CD4-positive, CD25-positive, alpha-beta regulatory T cell (primary cell): Measurements from ENCODE around the gene SEPTIN7. TPM values are rescaled to one million over a fixed set of nuclear protein-coding genes. Genes with fewer than 3 reads are reported as not detected.

Source experiments
- ATAC-seq, 2 donors: fragments of 150-1000 bp; cut with Tn5 transposase; one replicate each; pipeline ENCODE4 v1.10.0; 2021; ENCODE audit warnings: low read depth in 2 of 2, moderate number of reproducible peaks in 2 of 2, moderate library complexity in 1 of 2
- DNase-seq, 3 donors: peaks; one replicate each; pipeline versions ENCODE4 v3.0.0 to v3.0.0-alpha.2; 2012 to 2022; ENCODE audit warnings: mixed read lengths in 1 of 3
- H3K27ac ChIP-seq: one replicate; pipeline ENCODE4 v1.7.0; 2013; ENCODE audit warnings: mild to moderate bottlenecking, low read length; ENCODE audit not compliant: insufficient read depth, poor library complexity, severe bottlenecking
- H3K27me3 ChIP-seq: one replicate; pipeline ENCODE4 v1.7.0; 2013; ENCODE audit warnings: low read length; ENCODE audit not compliant: control insufficient read depth, insufficient read depth
- H3K36me3 ChIP-seq: one replicate; pipeline ENCODE4 v1.7.0; 2013; ENCODE audit warnings: mild to moderate bottlenecking, low read length, moderate library complexity; ENCODE audit not compliant: control insufficient read depth, insufficient read depth
- H3K4me1 ChIP-seq: 2 replicates; pipeline ENCODE4 v1.7.0; 2013; ENCODE audit warnings: mild to moderate bottlenecking, low read length; ENCODE audit not compliant: insufficient read depth, control insufficient read depth, poor library complexity, severe bottlenecking
- H3K4me3 ChIP-seq: one replicate; pipeline ENCODE4 v1.7.0; 2013; ENCODE audit warnings: low read depth, mild to moderate bottlenecking, low read length, moderate library complexity
- H3K9me3 ChIP-seq, 2 experiments: 1 replicate in 1 of 2; 2 replicates in 1 of 2; pipeline ENCODE4 v1.7.0; 2013; ENCODE audit warnings: low read length in 2 of 2, mild to moderate bottlenecking in 1 of 2, moderate library complexity in 1 of 2; ENCODE audit not compliant: control insufficient read depth in 2 of 2
- H3K27ac Mint-ChIP-seq, 3 donors: one replicate each; pipeline ENCODE4 v1.8.0; 2020 to 2022; ENCODE audit warnings: mild to moderate bottlenecking in 3 of 3, mixed read lengths in 3 of 3, moderate library complexity in 2 of 3
- H3K27me3 Mint-ChIP-seq: one replicate; pipeline ENCODE4 v1.8.0; 2022; ENCODE audit warnings: mild to moderate bottlenecking, mixed read lengths
- H3K36me3 Mint-ChIP-seq: one replicate; pipeline ENCODE4 v1.8.0; 2020; ENCODE audit warnings: mixed read lengths
- H3K4me1 Mint-ChIP-seq, 4 donors: one replicate each; pipeline ENCODE4 v1.8.0; 2020 to 2022; ENCODE audit warnings: mixed read lengths in 4 of 4, mild to moderate bottlenecking in 1 of 4
- H3K4me3 Mint-ChIP-seq, 4 donors: one replicate each; pipeline ENCODE4 v1.8.0; 2020 to 2022; ENCODE audit warnings: mild to moderate bottlenecking in 4 of 4, mixed read lengths in 4 of 4, moderate library complexity in 3 of 4
- H3K9me3 Mint-ChIP-seq, 7 donors: one replicate each; pipeline ENCODE4 v1.8.0; 2020 to 2022; ENCODE audit warnings: mixed read lengths in 7 of 7, mild to moderate bottlenecking in 3 of 7, moderate library complexity in 2 of 7
- polyA plus RNA-seq, 4 donors: library from polyadenylated mRNA; unstranded; fragments of 300-500 nt; fragmentation: Illumina TruSeq; gene quantifications; one replicate each; pipeline ENCODE4 v1.2.3, GENCODE V29; 2021
- total RNA-seq: library from RNA; stranded (reverse); gene quantifications from one replicate; pipeline ENCODE4 v1.2.3, GENCODE V29; 2022

Gene SEPTIN7
- total and polyA plus RNA-seq, 5 donors from 2014 or later: 226 to 541 (median 448) TPM

GRCh38 chr7:35776686-35777085, 24.2 kb upstream of the SEPTIN7 start:
- Mint-ChIP-seq H3K36me3 (no peaks in the 10 kb centered on the region), H3K9me3 (no peaks in the 10 kb centered on the region), H3K4me1 (no peaks in the 10 kb centered on the region), H3K27ac (no peak overlapping the region), H3K4me3 (no peak overlapping the region), H3K27me3 (peaks cover 2% of the 10 kb centered on the region)
- DNase-seq (no peak), ATAC-seq (no peak)
- Histone ChIP-seq H3K9me3 (no peaks in the 10 kb centered on the region), H3K36me3 (no peaks in the 10 kb centered on the region), H3K27ac (no peak overlapping the region), H3K27me3 (no peaks in the 10 kb centered on the region), H3K4me1 (no peaks in the 10 kb centered on the region), H3K4me3 (no peak overlapping the region)

DNA sequence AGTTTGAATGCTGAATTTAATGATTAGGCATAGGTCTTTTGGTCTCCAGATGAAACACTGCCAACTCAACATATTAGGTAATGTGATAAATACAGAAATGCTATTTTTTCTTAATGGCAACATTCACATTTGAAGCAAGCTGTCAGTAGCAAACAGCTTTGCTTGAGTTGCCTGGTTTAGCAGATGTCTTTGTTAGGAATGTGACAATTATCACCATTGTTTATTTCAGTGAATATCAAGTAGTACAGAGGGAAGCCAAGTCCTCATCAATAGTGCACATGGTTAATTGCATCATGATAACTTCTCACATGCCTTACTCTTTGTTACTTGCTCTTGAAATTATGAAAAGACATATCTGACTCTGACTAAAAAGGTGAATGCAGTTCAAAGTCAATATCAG, 23.7 kb upstream of the SEPTIN7 start:
- H3K9me3 ChIP-seq: no peaks in the 10 kb centered on the region
- no peak overlapping the region for H3K4me3 ChIP-seq
- no peak for ATAC-seq
- Mint-ChIP-seq H3K36me3 (no peaks in the 10 kb centered on the region), H3K27me3 (peaks cover 4% of the 10 kb centered on the region), H3K4me3 (no peak overlapping the region), H3K4me1 (no peaks in the 10 kb centered on the region), H3K27ac (no peak overlapping the region), H3K9me3 (no peaks in the 10 kb centered on the region)
- H3K36me3 ChIP-seq: no peaks in the 10 kb centered on the region
- DNase-seq: no peak
- H3K27ac ChIP-seq: no peak overlapping the region
- H3K27me3 ChIP-seq: no peaks in the 10 kb centered on the region
- no peaks in the 10 kb centered on the region for H3K4me1 ChIP-seq

- Mint-ChIP-seq H3K9me3 (no peaks in the 10 kb centered on the region), H3K4me3 (no peak overlapping the region), H3K36me3 (no peaks in the 10 kb centered on the region), H3K27ac (no peak overlapping the region), H3K27me3 (peaks cover 4% of the 10 kb centered on the region), H3K4me1 (no peaks in the 10 kb centered on the region)
- Histone ChIP-seq H3K9me3 (no peaks in the 10 kb centered on the region), H3K36me3 (no peaks in the 10 kb centered on the region), H3K27me3 (no peaks in the 10 kb centered on the region), H3K4me1 (no peaks in the 10 kb centered on the region), H3K4me3 (no peak overlapping the region), H3K27ac (no peak overlapping the region)
- no peak for ATAC-seq
- no peak for DNase-seq
These were observed 20.8 kb upstream of the SEPTIN7 start for GRCh38 chr7:35780070-35780469.

DNA sequence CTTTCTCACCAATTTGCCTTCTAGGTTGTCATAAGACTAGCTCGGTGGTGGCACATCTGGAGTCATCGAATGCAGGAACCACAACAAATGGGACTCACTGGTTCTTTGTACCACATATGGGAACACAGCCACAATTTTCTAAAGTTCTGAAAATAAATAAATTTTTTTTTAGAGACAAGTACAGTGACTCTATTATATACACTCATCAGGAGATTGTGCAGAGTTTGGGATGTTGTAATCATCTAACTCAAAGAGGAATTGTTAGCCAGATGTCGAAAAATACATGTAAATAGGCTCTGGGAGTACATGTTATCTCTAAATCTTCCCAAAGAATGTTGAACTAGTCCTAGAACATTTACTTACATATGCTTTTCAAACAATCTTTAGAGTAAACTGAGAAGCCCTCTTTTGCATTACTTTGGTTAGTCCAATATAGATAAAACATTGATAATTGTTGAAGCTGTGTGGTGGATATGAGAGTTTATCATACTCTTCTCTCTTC, 19.6 kb upstream of the SEPTIN7 start:
- DNase-seq (no peak), ATAC-seq (no peak)
- H3K36me3 Mint-ChIP-seq: no peaks in the 10 kb centered on the region
- no peaks in the 10 kb centered on the region for H3K4me1 Mint-ChIP-seq
- no peaks in the 10 kb centered on the region for H3K27me3 ChIP-seq
- H3K27ac ChIP-seq: no peak overlapping the region
- H3K4me3 Mint-ChIP-seq: no peak overlapping the region
- no peaks in the 10 kb centered on the region for H3K4me1 ChIP-seq
- H3K9me3 ChIP-seq: no peaks in the 10 kb centered on the region
- no peak overlapping the region for H3K27ac Mint-ChIP-seq
- no peak overlapping the region for H3K4me3 ChIP-seq
- no peaks in the 10 kb centered on the region for H3K9me3 Mint-ChIP-seq
- H3K36me3 ChIP-seq: no peaks in the 10 kb centered on the region
- H3K27me3 Mint-ChIP-seq: peaks cover 4% of the 10 kb centered on the region

DNA sequence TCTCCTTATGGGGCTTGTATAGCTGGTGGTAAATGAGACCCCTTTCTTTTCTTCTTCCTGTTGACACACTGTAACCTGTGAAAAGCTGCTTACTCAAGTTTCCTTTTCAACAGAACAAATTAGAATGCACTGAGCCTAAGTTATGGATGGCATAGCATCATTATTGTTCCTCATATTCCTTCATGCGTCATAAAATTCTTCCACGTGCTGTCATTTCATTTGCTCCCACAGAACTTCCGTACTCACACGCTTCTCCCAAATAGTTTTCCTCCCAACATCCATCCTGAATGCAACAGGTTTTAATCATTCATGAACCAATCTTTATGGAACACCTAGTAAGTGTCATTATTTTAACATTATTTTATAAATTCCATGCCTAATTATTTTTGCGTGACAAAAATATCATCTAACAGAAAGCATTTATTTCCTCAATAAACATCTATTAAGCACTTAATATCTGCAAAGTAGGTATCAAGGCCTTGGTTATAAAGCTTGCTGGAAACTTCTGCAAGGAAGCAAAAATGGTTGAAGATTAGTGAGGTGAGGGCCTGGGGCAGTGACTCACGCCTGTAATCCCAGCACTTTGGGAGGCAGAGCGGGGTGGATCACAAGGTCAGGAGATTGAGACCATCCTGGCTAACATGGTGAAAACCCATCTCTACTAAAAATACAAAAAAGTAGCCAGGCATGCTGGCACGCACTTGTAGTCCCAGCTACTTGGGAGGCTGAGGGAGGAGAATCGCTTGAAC, 18.9 kb upstream of the SEPTIN7 start:
- peaks cover 0 to 2% (median 0%) of the 10 kb centered on the region in 7 donors for H3K9me3 Mint-ChIP-seq
- Histone ChIP-seq H3K4me3 (no peak overlapping the region), H3K36me3 (no peaks in the 10 kb centered on the region), H3K27me3 (no peaks in the 10 kb centered on the region), H3K27ac (no peak overlapping the region), H3K9me3 (no peaks in the 10 kb centered on the region), H3K4me1 (no peaks in the 10 kb centered on the region)
- no peak for ATAC-seq
- H3K36me3 Mint-ChIP-seq: no peaks in the 10 kb centered on the region
- no peaks in the 10 kb centered on the region for H3K4me1 Mint-ChIP-seq
- H3K27me3 Mint-ChIP-seq: peaks cover 4% of the 10 kb centered on the region
- no peak for DNase-seq
- no peak overlapping the region for H3K27ac Mint-ChIP-seq
- H3K4me3 Mint-ChIP-seq: no peak overlapping the region

DNA sequence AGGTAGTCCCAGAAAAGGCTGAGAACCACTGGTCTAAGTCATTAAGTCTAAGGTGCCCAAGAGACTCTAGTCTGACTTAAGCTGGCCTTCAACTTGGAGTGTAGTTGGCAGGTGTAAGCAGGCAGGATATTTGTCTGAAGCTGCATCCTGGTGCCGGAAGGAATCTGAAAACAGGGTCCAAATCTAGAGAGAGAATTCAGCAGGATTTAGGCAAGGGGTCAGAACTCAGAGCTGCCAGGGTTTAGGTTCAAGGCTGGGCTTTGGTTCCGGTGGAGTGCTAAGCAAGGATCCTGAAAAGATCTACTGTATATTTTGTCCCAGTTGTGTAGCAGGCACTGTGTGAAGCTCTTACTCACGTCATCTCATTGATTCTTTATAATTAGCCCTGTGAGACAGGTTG, 16.5 kb upstream of the SEPTIN7 start:
- Histone ChIP-seq H3K36me3 (no peaks in the 10 kb centered on the region), H3K4me3 (no peak overlapping the region), H3K27ac (no peak overlapping the region), H3K9me3 (no peaks in the 10 kb centered on the region), H3K4me1 (no peaks in the 10 kb centered on the region), H3K27me3 (no peaks in the 10 kb centered on the region)
- ATAC-seq: no peak
- no peaks in the 10 kb centered on the region for H3K36me3 Mint-ChIP-seq
- no peak overlapping the region for H3K27ac Mint-ChIP-seq
- DNase-seq: no peak
- peaks cover 4% of the 10 kb centered on the region for H3K27me3 Mint-ChIP-seq
- peaks cover 0 to 2% (median 0%) of the 10 kb centered on the region in 4 donors for H3K4me1 Mint-ChIP-seq
- no peak overlapping the region for H3K4me3 Mint-ChIP-seq
- H3K9me3 Mint-ChIP-seq: peaks cover 0 to 5% (median 2%) of the 10 kb centered on the region in 7 donors

- ATAC-seq (no peak), DNase-seq (no peak)
- Histone ChIP-seq H3K27me3 (no peaks in the 10 kb centered on the region), H3K36me3 (no peaks in the 10 kb centered on the region), H3K4me3 (no peak overlapping the region), H3K9me3 (no peaks in the 10 kb centered on the region), H3K27ac (no peak overlapping the region), H3K4me1 (no peaks in the 10 kb centered on the region)
- peaks cover 8% of the 10 kb centered on the region for H3K27me3 Mint-ChIP-seq
- peaks cover 2% of the 10 kb centered on the region for H3K36me3 Mint-ChIP-seq
- no peak overlapping the region for H3K27ac Mint-ChIP-seq
- peaks cover 0 to 12% (median 3%) of the 10 kb centered on the region in 7 donors for H3K9me3 Mint-ChIP-seq
- H3K4me1 Mint-ChIP-seq: peaks cover 0 to 2% (median 0%) of the 10 kb centered on the region in 4 donors
- H3K4me3 Mint-ChIP-seq: no peak overlapping the region
These were observed 15.6 kb upstream of the SEPTIN7 start for GRCh38 chr7:35785250-35785649.

GRCh38 chr7:35787925-35788324, 12.9 kb upstream of the SEPTIN7 start:
- Mint-ChIP-seq H3K9me3 (peaks cover 0 to 12% (median 4%) of the 10 kb centered on the region in 7 donors), H3K36me3 (peaks cover 8% of the 10 kb centered on the region), H3K27me3 (peaks cover 4% of the 10 kb centered on the region), H3K4me3 (no peak overlapping the region), H3K4me1 (peaks cover 0 to 2% (median 0%) of the 10 kb centered on the region in 4 donors), H3K27ac (no peak overlapping the region)
- Histone ChIP-seq H3K36me3 (no peaks in the 10 kb centered on the region), H3K27me3 (no peaks in the 10 kb centered on the region), H3K27ac (no peak overlapping the region), H3K4me1 (no peaks in the 10 kb centered on the region), H3K9me3 (no peaks in the 10 kb centered on the region), H3K4me3 (no peak overlapping the region)
- ATAC-seq (no peak), DNase-seq (no peak)
